Endothelial cell of umbilical vein (primary cell): ENCODE results near the gene KCNMA1. TPM values are rescaled to one million over a fixed set of nuclear protein-coding genes. Genes with fewer than 3 reads are reported as not detected.

ENCODE experiments used
- BruUV-seq: library from RNA; stranded (reverse); fragments of 400-500 nt; replicated peaks from 2 replicates; lab custom pipeline; 2021; lab: Mats Ljungman, UMichigan
- CTCF ChIA-PET: fragments of 300-600, 350-600 bp; sonication (Branson Sonifier 250); formaldehyde crosslinking; loops from one replicate; lab custom pipeline; 2021; ENCODE audit warnings: antibody characterized with exemption, inconsistent platforms; lab: Charles Lee
- POLR2A ChIA-PET: fragments of 300-600, 350-600 bp; sonication (Branson Sonifier 250); formaldehyde crosslinking; loops from one replicate; lab custom pipeline; 2021; ENCODE audit warnings: antibody characterized with exemption, inconsistent platforms; lab: Charles Lee
- DNase-seq: peaks from one replicate; pipeline ENCODE4 v3.0.0-alpha.2; 2011; ENCODE audit warnings: low read depth, low spot score
- FAIRE-seq: peaks from 2 replicates; lab custom pipeline; 2011; peaks lifted over from hg19 to GRCh38; lab: Jason Lieb, UNC
- H2AFZ ChIP-seq: 2 replicates; pipeline ENCODE4 v1.6.0; 2012; ENCODE audit warnings: low read depth, low read length, control low read depth, inconsistent platforms
- H3K27ac ChIP-seq: 2 replicates; pipeline ENCODE4 v1.5.1; 2011; ENCODE audit warnings: low read depth, mild to moderate bottlenecking, control low read depth, low read length, moderate library complexity; ENCODE audit not compliant: insufficient read depth
- H3K27me3 ChIP-seq, 2 experiments: 2 replicates each; pipeline versions ENCODE4 v1.6.0 to v1.6.1; 2011; ENCODE audit warnings: low read length in 2 of 2, mixed read lengths in 1 of 2; ENCODE audit not compliant: control insufficient read depth in 2 of 2, insufficient read depth in 2 of 2
- H3K36me3 ChIP-seq, 2 experiments: 2 replicates in 1 of 2; 3 replicates in 1 of 2; pipeline ENCODE4 v1.5.1; 2011; ENCODE audit warnings: low read length in 2 of 2, mild to moderate bottlenecking in 1 of 2, moderate library complexity in 1 of 2; ENCODE audit not compliant: control insufficient read depth in 2 of 2, insufficient read depth in 2 of 2; ENCODE audit errors: extremely low read depth in 1 of 2
- H3K4me1 ChIP-seq: 3 replicates; pipeline ENCODE4 v1.5.1; 2011; ENCODE audit warnings: mild to moderate bottlenecking, low read length; ENCODE audit not compliant: control insufficient read depth, insufficient read depth; ENCODE audit errors: extremely low read depth
- H3K4me2 ChIP-seq: 2 replicates; pipeline ENCODE4 v1.6.1; 2011; ENCODE audit warnings: low read length, control low read depth, mixed read lengths; ENCODE audit not compliant: insufficient read depth
- H3K4me3 ChIP-seq, 3 experiments: fragments of 200-600 bp in 1 of 3; sonication (generic), shearing (Covaris generic) in 1 of 3; replicated peaks in 1 of 3; 2 replicates each; pipeline ENCODE4 v1.5.1; 2011 to 2016; ENCODE audit warnings: control low read depth in 3 of 3, low read length in 3 of 3, mild to moderate bottlenecking in 2 of 3, inconsistent platforms in 1 of 3, low read depth in 1 of 3, moderate library complexity in 1 of 3; ENCODE audit not compliant: insufficient read depth in 1 of 3
- H3K79me2 ChIP-seq: 2 replicates; pipeline ENCODE4 v1.6.0; 2012; ENCODE audit warnings: low read length, inconsistent platforms; ENCODE audit not compliant: control insufficient read depth, insufficient read depth
- H3K9ac ChIP-seq: replicated peaks from 2 replicates; pipeline ENCODE3; 2011; ENCODE audit warnings: low read length, control low read depth; ENCODE audit not compliant: insufficient read depth; ENCODE audit errors: extremely low read depth
- H3K9me1 ChIP-seq: replicated peaks from 3 replicates; pipeline ENCODE4 v1.6.0; 2011; ENCODE audit warnings: mild to moderate bottlenecking, low read length; ENCODE audit not compliant: control insufficient read depth, insufficient read depth; ENCODE audit errors: extremely low read depth
- H3K9me3 ChIP-seq: replicated peaks from 2 replicates; pipeline ENCODE4 v1.5.1; 2012; ENCODE audit warnings: low read length, inconsistent platforms; ENCODE audit not compliant: control insufficient read depth, insufficient read depth
- H4K20me1 ChIP-seq: replicated peaks from 2 replicates; pipeline ENCODE3; 2011; ENCODE audit warnings: mild to moderate bottlenecking, low read length; ENCODE audit not compliant: control insufficient read depth, insufficient read depth; ENCODE audit errors: extremely low read depth
- CTCF ChIP-seq, 2 donors: IDR thresholded peaks; 1 replicate in 1 of 2; 2 replicates in 1 of 2; pipeline ENCODE4 v1.5.1; 2011; ENCODE audit warnings: low read length in 2 of 2, mild to moderate bottlenecking in 2 of 2, moderate library complexity in 2 of 2, control low read depth in 1 of 2, inconsistent platforms in 1 of 2, low read depth in 1 of 2; ENCODE audit not compliant: insufficient read depth in 1 of 2; ENCODE audit errors: extremely low read depth in 1 of 2
- EZH2 ChIP-seq: IDR thresholded peaks from 2 replicates; pipeline ENCODE4 v1.6.1; 2012; ENCODE audit warnings: borderline replicate concordance, low read depth, mild to moderate bottlenecking, moderate library complexity, low read length, inconsistent platforms; ENCODE audit not compliant: severe bottlenecking
- FOS ChIP-seq: IDR thresholded peaks from 2 replicates; pipeline ENCODE4 v1.6.1; 2011; ENCODE audit warnings: mild to moderate bottlenecking, low read length, moderate library complexity, borderline replicate concordance; ENCODE audit not compliant: insufficient read depth
- GATA2 ChIP-seq: IDR thresholded peaks from 2 replicates; pipeline ENCODE4 v1.7.0; 2011; ENCODE audit warnings: low read depth, mild to moderate bottlenecking, moderate library complexity, mixed read lengths, low read length; ENCODE audit not compliant: insufficient read length, insufficient read depth
- JUN ChIP-seq: IDR thresholded peaks from 2 replicates; pipeline ENCODE4 v1.6.1; 2011; ENCODE audit warnings: borderline replicate concordance, low read depth; ENCODE audit not compliant: insufficient read length, insufficient read depth
- MYC ChIP-seq: IDR thresholded peaks from one replicate; pipeline ENCODE4 v1.6.1; 2011; ENCODE audit warnings: mild to moderate bottlenecking, low read depth, low read length
- POLR2A ChIP-seq: IDR thresholded peaks from 2 replicates; pipeline ENCODE4 v1.6.1; 2012; ENCODE audit warnings: low read depth, mild to moderate bottlenecking, control low read depth, low read length
- POLR2AphosphoS5 ChIP-seq: IDR thresholded peaks from 2 replicates; pipeline ENCODE4 v1.6.1; 2012; ENCODE audit warnings: low read depth, mild to moderate bottlenecking, control low read depth, low read length, moderate library complexity; ENCODE audit not compliant: insufficient read depth
- dilution Hi-C: fragments of 300-500 bp; cut with MboI; formaldehyde crosslinking; loops from one replicate; pipeline ENCODE4 v1.15.0; 2019; ENCODE audit warnings: low sequenced_read_pairs; ENCODE audit not compliant: extremely low pct_ligation_motif_present
- intact Hi-C: fragments of 100-400 bp; cut with micrococcal nuclease; formaldehyde crosslinking; loops from one replicate; pipeline ENCODE4 v1.10.0; 2022
- polyA plus RNA-seq, 4 experiments: library from polyadenylated mRNA; depleted of rRNA in 3 of 4; stranded (reverse) in 3 of 4; unstranded in 1 of 4; fragments of >200 nt; gene quantifications; 2 replicates each; pipeline versions ENCODE4 v1.2.1 to v1.2.3, GENCODE V29; 2011 to 2012; ENCODE audit warnings: missing spikeins in 1 of 4
- total RNA-seq: library from RNA; stranded (reverse); gene quantifications from 2 replicates; pipeline ENCODE4 v1.2.3, GENCODE V29; 2021
- TF ChIP-seq, protein P1 (sequence below): IDR thresholded peaks from 2 replicates; pipeline ENCODE4 v1.6.1; 2011; ENCODE audit not compliant: insufficient read depth, insufficient read length

The KCNMA1 gene
- total and polyA plus RNA-seq, 2 donors (not counting 3 experiments of a cell fraction or from before 2014, with no cell fraction given): 0.10 to 0.82 TPM

- Histone ChIP-seq H3K9me3 (no peaks in the 10 kb centered on the region), H3K36me3 (no peaks in the 10 kb centered on the region), H3K79me2 (no peaks in the 10 kb centered on the region), H3K4me2 (no peak overlapping the region), H3K9me1 (no peaks in the 10 kb centered on the region), H2AFZ (no peak overlapping the region), H3K27ac (no peak overlapping the region), H4K20me1 (no peaks in the 10 kb centered on the region), H3K4me1 (no peaks in the 10 kb centered on the region), H3K27me3 (no peaks in the 10 kb centered on the region), H3K4me3 (no peak overlapping the region), H3K9ac (no peak overlapping the region)
- no peak for DNase-seq
- ChIA-PET CTCF (no interaction called here), POLR2A (no interaction called here)
- TF ChIP-seq, protein P1, sequence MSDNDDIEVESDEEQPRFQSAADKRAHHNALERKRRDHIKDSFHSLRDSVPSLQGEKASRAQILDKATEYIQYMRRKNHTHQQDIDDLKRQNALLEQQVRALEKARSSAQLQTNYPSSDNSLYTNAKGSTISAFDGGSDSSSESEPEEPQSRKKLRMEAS: no peak
- TF ChIP-seq JUN: no peak
- dilution Hi-C loops: no loop called here
- FAIRE-seq: no peak
- no TSS peak for BruUV-seq
- intact Hi-C loops: no loop called here
These were observed 759.1 kb downstream of the KCNMA1 start for GRCh38 chr10:76878514-76878913.

DNA sequence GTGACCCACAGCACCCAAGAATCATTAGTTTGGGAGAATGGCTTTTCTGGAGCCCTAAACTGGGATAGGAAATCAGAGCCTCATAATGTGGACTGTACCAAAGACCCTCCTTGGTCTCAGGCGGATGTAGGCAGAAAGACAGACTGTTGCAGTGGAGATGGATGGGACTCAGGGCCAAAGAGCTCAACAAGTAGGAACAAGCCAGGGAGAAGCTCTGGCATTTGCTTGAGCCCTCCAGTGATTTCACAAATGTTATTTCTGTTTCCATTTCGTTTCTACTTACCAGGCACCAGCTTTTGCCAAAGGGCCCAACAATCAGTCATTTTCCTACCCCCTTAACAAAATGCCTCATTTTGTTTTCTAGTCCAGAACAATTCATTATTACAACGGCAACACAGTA is 762.7 kb downstream of the KCNMA1 start:
- no peak overlapping the region for H3K4me3 ChIP-seq
- TF ChIP-seq EZH2: no peak
- no peak for TF ChIP-seq GATA2
- TF ChIP-seq FOS: no peak
- no peak for TF ChIP-seq CTCF (IDR thresholded peaks at IDR 0.05; ENCODE audit: extremely low read depth in 1 of 2, insufficient read depth in 1 of 2, low read depth in 1 of 2, low read length in 2 of 2)
- TF ChIP-seq POLR2A: no peak
- TF ChIP-seq POLR2AphosphoS5: no peak
- TF ChIP-seq MYC: no peak
- TF ChIP-seq, protein P1: no peak
- TF ChIP-seq JUN: no peak
- FAIRE-seq: no peak
- DNase-seq: no peak
- CTCF ChIA-PET: interaction anchor here (0.6 kb wide), 1 partner anchor 1288 kb away, joined by 4 read pairs; no protein-coding TSS in a partner anchor
- no peaks in the 10 kb centered on the region for H3K9me3 ChIP-seq
- no peak overlapping the region for H3K9ac ChIP-seq
- intact Hi-C loops (no loop called here), dilution Hi-C loops (no loop called here)
- no peaks in the 10 kb centered on the region for H3K27me3 ChIP-seq
- no peaks in the 10 kb centered on the region for H3K36me3 ChIP-seq
- H4K20me1 ChIP-seq: no peaks in the 10 kb centered on the region
- H3K9me1 ChIP-seq: no peaks in the 10 kb centered on the region
- no peak overlapping the region for H2AFZ ChIP-seq
- H3K27ac ChIP-seq: no peak overlapping the region
- POLR2A ChIA-PET: no interaction called here
- H3K4me1 ChIP-seq: no peaks in the 10 kb centered on the region
- no TSS peak for BruUV-seq
- H3K4me2 ChIP-seq: no peak overlapping the region
- H3K79me2 ChIP-seq: no peaks in the 10 kb centered on the region
